ENCODE data around the gene GEMIN5. TPM values are rescaled to one million over a fixed set of nuclear protein-coding genes. Genes with fewer than 3 reads are reported as not detected.

GEMIN5 gene
- polyA plus RNA-seq, 2 of the 4 experiments (the other 2 are of a cell fraction), result 20.2 to 22.6 TPM

DNA sequence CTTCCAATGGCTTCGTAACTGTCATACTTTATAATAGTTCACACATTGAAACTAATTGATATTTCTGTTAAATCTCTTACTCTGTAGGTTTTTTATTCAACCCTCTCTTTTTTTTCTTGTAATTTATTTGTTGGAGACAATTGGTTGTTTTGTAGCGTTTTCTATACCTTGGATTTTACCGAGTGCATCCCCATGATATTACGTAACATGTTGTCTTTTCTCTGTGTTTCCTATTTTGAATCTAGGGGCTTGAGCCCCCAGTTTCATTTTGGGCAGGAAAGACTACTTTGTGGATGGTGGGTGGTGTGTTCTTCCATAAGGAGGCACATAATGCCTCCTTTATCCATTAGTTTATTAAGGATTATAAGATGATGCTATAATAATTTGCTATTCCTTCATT, 10.3 kb upstream of the GEMIN5 start:
- H3K4me1 ChIP-seq, result no peaks in the 10 kb centered on the region
- ChIA-PET POLR2A (no interaction called here), CTCF (no interaction called here)
- FAIRE-seq (no peak), ATAC-seq (no peak), DNase-seq (ENCODE audit: low read depth in 1 of 2, low spot score in 1 of 2) (no peak)
- no peak overlapping the region for H3K27ac ChIP-seq
- no peak overlapping the region for H3K4me2 ChIP-seq
- H3K4me3 ChIP-seq, result no peak overlapping the region
- 92% methylated on average over 4 of the region's 4 CpGs for WGBS (ENCODE audit: missing lambda C conversion rate)
- no peaks in the 10 kb centered on the region for H3K9me3 ChIP-seq
- TF ChIP-seq NFE2L2 (conservative IDR thresholded peaks at IDR 0.05; ENCODE audit: low read length) (no peak), EHMT2 (IDR thresholded peaks at IDR 0.05; ENCODE audit: low read depth) (no peak), KDM5A (IDR thresholded peaks at IDR 0.05) (no peak), CBX2 (IDR thresholded peaks at IDR 0.05; ENCODE audit: borderline replicate concordance, low read depth) (no peak), TFCP2L1 (CRISPR knock-in tag; IDR thresholded peaks at IDR 0.05) (no peak), BHLHE40 (IDR thresholded peaks at IDR 0.05; ENCODE audit: low read depth, low read length) (no peak), KDM1A (IDR thresholded peaks at IDR 0.05; ENCODE audit: low read depth) (no peak), CEBPB (IDR thresholded peaks at IDR 0.05) (no peak), NR3C1 (IDR thresholded peaks at IDR 0.05) (no peak), ZFP36 (IDR thresholded peaks at IDR 0.05; ENCODE audit: borderline replicate concordance, partially characterized antibody) (no peak), CHD4 (IDR thresholded peaks at IDR 0.05; ENCODE audit: borderline replicate concordance) (no peak), HOXA7 (CRISPR knock-in tag; IDR thresholded peaks at IDR 0.05) (no peak)
- TF ChIP-seq, protein P1, sequence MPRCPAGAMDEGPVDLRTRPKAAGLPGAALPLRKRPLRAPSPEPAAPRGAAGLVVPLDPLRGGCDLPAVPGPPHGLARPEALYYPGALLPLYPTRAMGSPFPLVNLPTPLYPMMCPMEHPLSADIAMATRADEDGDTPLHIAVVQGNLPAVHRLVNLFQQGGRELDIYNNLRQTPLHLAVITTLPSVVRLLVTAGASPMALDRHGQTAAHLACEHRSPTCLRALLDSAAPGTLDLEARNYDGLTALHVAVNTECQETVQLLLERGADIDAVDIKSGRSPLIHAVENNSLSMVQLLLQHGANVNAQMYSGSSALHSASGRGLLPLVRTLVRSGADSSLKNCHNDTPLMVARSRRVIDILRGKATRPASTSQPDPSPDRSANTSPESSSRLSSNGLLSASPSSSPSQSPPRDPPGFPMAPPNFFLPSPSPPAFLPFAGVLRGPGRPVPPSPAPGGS (IDR thresholded peaks at IDR 0.05), result no peak
- TF ChIP-seq, protein P2, sequence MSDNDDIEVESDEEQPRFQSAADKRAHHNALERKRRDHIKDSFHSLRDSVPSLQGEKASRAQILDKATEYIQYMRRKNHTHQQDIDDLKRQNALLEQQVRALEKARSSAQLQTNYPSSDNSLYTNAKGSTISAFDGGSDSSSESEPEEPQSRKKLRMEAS (IDR thresholded peaks at IDR 0.05), result no peak
- TF ChIP-seq, protein P3, sequence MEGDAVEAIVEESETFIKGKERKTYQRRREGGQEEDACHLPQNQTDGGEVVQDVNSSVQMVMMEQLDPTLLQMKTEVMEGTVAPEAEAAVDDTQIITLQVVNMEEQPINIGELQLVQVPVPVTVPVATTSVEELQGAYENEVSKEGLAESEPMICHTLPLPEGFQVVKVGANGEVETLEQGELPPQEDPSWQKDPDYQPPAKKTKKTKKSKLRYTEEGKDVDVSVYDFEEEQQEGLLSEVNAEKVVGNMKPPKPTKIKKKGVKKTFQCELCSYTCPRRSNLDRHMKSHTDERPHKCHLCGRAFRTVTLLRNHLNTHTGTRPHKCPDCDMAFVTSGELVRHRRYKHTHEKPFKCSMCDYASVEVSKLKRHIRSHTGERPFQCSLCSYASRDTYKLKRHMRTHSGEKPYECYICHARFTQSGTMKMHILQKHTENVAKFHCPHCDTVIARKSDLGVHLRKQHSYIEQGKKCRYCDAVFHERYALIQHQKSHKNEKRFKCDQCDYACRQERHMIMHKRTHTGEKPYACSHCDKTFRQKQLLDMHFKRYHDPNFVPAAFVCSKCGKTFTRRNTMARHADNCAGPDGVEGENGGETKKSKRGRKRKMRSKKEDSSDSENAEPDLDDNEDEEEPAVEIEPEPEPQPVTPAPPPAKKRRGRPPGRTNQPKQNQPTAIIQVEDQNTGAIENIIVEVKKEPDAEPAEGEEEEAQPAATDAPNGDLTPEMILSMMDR (IDR thresholded peaks at IDR 0.05), result no peak
- TF ChIP-seq, protein P4, sequence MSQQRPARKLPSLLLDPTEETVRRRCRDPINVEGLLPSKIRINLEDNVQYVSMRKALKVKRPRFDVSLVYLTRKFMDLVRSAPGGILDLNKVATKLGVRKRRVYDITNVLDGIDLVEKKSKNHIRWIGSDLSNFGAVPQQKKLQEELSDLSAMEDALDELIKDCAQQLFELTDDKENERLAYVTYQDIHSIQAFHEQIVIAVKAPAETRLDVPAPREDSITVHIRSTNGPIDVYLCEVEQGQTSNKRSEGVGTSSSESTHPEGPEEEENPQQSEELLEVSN (IDR thresholded peaks at IDR 0.05; ENCODE audit: borderline replicate concordance, low read depth), result no peak
- TF ChIP-seq, protein P5, sequence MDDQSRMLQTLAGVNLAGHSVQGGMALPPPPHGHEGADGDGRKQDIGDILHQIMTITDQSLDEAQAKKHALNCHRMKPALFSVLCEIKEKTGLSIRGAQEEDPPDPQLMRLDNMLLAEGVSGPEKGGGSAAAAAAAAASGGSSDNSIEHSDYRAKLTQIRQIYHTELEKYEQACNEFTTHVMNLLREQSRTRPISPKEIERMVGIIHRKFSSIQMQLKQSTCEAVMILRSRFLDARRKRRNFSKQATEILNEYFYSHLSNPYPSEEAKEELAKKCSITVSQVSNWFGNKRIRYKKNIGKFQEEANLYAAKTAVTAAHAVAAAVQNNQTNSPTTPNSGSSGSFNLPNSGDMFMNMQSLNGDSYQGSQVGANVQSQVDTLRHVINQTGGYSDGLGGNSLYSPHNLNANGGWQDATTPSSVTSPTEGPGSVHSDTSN (IDR thresholded peaks at IDR 0.05), result no peak

DNA sequence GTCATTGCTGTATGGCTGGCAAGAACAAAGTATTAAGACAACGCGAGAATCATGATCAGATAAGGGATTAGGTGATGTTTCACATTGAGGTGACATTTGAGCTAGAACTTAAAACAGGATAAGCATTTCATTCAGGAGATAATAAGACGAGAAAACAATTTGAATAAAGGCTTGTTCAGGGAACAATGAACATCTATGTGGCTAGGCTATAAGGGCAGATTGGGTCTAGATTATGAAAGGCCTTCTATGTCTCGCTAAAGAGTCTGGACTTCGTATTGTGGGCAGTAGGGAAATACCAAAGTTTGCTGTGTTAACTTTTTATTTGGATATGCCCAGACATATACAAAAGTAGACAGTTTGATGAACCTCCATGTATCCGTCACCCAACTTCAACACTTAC, 9.8 kb upstream of the GEMIN5 start:
- H3K27ac ChIP-seq, result no peak overlapping the region
- no peaks in the 10 kb centered on the region for H3K9me3 ChIP-seq
- FAIRE-seq, result no peak
- H3K4me1 ChIP-seq, result no peaks in the 10 kb centered on the region; the same call in 2 of the 3 replicates
- TF ChIP-seq CHD2 (IDR thresholded peaks at IDR 0.05; ENCODE audit: low read length, partially characterized antibody) (no peak), EP300 (IDR thresholded peaks at IDR 0.05) (no peak), ZSCAN20 (CRISPR knock-in tag; IDR thresholded peaks at IDR 0.05) (no peak), CHD4 (IDR thresholded peaks at IDR 0.05; ENCODE audit: borderline replicate concordance) (no peak), FOSL2 (IDR thresholded peaks at IDR 0.05) (no peak), FOSL2 (CRISPR knock-in tag; IDR thresholded peaks at IDR 0.05) (no peak)
- TF ChIP-seq, protein P6, sequence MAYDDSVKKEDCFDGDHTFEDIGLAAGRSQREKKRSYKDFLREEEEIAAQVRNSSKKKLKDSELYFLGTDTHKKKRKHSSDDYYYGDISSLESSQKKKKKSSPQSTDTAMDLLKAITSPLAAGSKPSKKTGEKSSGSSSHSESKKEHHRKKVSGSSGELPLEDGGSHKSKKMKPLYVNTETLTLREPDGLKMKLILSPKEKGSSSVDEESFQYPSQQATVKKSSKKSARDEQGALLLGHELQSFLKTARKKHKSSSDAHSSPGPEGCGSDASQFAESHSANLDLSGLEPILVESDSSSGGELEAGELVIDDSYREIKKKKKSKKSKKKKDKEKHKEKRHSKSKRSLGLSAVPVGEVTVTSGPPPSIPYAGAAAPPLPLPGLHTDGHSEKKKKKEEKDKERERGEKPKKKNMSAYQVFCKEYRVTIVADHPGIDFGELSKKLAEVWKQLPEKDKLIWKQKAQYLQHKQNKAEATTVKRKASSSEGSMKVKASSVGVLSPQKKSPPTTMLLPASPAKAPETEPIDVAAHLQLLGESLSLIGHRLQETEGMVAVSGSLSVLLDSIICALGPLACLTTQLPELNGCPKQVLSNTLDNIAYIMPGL (CRISPR knock-in tag; IDR thresholded peaks at IDR 0.05; ENCODE audit: borderline replicate concordance), result no peak
- ATAC-seq, result no peak
- CTCF ChIA-PET, result no interaction called here
- POLR2A ChIA-PET, result no interaction called here
- H3K4me3 ChIP-seq, result no peak overlapping the region
- DNase-seq (ENCODE audit: low read depth in 1 of 2, low spot score in 1 of 2), result no peak
- WGBS (ENCODE audit: missing lambda C conversion rate), result 89% methylated on average over 6 of the region's 6 CpGs
- H3K4me2 ChIP-seq, result no peak overlapping the region
